ENCODE data around the gene FUT7.

The FUT7 gene

DNA sequence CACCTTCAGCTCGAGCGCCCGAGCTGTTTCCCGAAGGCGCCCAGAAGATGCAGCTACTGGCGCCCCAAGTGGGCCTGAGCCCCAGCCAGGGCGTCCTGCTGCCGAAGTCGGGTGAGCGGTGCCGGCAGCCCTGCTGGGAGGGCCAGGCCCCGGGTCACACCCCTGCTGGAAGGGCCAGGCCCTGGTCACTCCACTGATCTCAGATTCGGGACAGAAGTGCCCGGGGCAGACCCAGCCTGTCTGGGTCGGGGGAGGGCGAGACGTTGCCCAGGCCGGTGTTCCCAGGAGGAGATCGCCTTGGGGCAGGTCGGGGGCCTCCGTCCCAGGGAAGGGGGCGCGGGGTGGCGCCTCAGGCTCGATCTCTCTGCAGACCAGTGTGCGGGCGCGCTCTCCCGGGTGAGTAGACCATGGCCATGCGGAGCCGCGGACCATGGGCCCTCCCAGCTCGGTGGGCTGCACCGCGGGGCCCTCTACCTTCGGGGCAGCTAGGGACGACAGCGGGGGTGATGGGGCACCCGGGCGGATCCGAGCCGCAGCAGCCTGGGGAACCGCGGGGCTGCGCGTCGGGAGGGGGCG lies 46.8 kb downstream of the FUT7 start:
- in situ Hi-C loops (cut with HindIII; ENCODE audit: low sequenced_read_pairs), result no loop called here

DNA sequence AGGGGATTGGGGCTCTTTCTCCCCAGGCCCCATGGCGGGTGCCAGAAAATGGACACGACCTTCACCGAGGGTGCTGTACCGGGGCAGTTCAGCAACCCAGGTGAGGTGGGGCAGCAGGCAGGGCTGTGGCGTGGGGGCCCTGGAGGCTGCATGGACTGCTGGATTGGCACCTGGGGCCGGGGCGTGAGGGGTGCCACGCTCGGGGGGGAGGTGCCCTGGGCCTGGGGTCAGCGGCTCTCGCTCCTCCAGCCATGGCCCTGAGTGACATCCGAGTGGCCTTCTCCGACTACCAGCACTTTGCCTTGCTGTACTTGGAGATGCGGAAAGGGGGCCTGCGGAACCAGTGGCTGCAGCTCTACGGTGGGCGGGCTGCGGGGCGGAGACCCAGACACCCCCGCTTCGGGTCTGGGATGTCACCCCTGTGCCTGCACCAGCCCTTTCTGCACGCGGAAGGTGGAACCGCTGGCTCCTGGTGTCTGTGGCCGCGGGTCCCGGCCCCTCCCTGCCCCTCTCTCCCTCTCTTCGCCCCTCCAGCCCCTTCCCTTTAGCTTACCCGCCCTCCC lies 47.3 kb downstream of the FUT7 start:
- in situ Hi-C loops (cut with HindIII; ENCODE audit: low sequenced_read_pairs), result no loop called here

DNA sequence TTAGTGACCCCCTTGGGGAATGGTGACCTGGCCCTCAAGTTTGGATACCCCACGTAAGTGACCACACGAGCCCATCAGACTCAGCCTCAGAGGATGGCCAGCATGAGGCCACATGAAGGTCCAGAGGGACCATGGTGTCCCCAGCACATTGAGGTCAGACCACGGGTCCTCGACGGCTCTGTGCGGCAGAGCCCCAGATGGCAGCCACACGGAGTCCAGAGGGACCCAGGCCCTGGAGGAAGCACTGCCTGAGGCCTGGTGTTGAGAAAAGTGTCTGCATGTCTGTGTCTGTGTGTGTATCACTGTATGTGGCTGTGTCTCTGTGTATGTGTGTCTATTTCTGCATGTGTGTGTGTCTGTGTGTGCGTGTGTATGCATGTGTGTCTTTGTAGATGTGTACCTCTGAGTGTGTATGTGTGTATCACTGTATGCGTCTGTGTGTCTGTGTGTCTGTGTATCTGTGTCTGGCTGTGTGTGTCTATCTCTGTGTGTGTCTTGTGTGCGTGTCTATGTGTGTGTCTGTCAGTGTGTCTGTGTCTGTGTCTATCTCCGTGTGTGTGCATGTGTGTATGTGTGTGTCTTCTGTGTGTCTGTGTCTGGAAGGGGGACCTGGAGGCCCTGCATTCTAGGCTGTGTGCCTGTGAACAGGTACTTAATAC lies 48.1 kb downstream of the FUT7 start:
- in situ Hi-C loops (cut with HindIII; ENCODE audit: low sequenced_read_pairs), result no loop called here

DNA sequence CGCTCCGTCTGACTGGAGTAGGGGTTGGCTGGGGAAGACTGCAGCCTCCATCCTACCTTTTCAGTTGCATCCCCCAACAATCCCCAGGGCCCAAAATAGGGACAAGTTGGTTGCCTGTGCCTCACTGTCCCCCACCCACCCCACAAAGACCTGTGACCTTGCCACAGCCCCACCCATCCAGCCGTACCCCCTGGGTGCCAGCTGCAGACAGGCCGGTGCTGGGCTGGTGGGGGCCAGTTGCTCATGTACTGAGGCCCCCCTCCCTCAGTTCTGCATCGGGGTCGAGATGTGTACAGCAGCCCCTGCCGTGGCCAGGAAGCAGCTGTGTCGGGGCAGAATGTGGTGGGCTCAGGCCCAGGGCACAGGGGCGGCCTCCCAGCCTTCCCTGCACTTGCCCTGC lies 48.7 kb downstream of the FUT7 start:
- in situ Hi-C loops (cut with HindIII; ENCODE audit: low sequenced_read_pairs), result no loop called here

DNA sequence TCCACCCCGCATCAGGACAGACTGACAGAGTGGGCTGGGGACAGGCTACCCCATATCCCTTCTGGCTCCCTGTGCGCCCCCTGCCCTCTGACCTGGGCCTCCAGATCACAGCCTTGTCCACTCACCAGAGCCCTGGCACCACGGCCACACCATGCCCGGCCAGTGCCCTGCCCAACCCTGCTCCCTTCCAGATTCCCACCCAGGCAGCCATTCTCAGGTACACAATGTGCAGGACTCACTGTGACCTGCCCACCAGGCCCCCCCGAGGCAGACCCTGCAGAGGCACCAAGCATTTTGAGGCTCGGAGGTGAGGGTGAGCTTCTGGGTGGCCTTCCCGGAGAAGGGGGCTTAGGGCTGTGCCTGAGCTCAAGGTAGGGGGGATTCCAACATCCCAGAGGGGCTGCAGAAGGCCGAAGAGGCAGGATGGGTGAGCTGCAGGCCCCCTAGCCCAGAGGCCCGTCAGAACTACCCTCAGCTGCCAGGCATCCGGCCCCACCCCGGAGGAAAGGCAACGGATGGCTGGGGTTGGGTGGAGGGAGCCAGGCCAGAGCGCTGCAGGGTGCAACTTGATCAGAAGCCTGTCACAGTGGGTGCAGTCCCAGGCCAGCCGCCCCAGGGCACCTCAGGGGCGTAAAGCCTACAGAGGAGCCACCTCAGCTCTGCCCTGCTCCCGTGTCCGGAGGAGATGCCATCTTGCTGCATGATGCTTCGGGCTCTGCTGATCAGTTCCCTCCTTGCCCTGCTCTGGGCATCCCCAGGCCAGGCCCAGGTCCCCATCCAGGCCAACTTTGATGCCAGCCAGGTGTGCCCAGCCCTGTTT lies 49.4 kb downstream of the FUT7 start, which contains the start of gene LCNL1:
LCNL1 (plus strand) TSS at position 762 of the 820 bp plus-strand sequence. CDS start 594 bp downstream, outside the sequence.
- in situ Hi-C loops (cut with HindIII; ENCODE audit: low sequenced_read_pairs), result no loop called here

DNA sequence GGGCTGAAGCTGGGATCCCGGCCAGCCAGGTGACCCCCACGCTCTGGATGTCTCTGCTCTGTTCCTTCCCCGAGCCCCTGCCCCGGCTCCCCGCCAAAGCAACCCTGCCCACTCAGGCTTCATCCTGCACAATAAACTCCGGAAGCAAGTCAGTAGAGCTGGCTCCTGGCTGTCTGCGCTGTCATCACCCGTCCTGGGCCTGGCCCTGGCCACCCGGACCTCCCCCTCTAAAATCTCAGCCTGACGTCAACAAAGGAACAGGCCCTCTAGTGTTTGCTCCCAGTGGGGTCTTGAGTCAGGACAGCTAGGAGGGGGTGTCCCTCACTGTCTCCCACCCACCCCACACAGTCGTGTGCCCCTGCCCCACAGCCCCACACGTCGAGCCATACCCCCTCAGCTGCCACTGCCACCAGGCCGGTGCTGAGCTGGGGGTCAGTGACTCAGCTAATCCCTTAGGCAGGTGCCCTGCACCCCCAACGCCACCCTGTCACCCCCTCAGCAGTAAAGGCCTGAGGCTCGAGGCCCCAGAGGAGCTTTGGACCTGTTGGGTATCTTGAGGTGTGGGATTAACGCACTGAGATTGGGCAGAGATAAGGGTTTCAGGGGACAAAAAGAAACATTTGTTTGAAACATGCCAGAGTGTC lies 50.2 kb downstream of the FUT7 start:
- in situ Hi-C loops (cut with HindIII; ENCODE audit: low sequenced_read_pairs), result no loop called here

DNA sequence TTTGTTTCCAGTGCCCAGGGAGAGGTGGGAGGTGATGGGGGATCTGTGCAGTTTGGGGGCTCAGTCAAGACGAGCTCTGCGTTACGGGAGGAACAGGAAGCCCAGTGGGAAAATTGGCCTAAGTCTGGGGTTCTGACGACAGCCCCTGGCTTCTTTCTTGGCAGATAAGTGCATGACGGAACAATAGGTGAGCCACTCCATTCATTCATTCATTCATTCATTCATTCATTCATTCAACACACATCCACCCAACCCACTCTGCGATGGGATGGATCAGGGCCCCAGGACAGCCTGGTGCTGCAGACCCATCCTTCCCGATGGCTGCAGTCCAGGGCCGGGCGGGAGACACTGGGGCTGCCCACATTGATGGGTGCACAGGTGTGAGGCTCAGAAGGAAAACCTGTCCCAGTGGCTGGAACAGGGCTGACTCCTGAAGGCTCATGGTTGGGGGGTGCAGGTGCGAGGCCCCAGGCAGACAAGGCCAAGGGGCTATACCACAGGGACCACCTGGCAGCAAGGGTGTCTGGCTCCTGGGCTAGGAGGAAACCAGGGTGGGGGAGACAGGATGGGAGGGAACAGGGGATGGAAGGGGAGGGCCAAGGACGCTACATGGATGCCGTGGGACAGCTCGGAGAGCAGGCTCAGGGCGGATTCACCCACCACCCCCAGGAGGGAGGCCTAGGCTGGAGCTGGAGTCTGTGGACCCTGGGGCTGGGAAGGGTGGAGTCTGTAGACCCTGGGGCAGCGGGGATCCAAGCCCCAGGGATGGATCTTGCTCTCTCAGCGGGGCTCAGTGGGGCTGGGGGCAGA lies 51.0 kb downstream of the FUT7 start:
- in situ Hi-C loops (cut with HindIII; ENCODE audit: low sequenced_read_pairs), result no loop called here
